Measurements from ENCODE around the gene RBKS.

Gene RBKS

DNA sequence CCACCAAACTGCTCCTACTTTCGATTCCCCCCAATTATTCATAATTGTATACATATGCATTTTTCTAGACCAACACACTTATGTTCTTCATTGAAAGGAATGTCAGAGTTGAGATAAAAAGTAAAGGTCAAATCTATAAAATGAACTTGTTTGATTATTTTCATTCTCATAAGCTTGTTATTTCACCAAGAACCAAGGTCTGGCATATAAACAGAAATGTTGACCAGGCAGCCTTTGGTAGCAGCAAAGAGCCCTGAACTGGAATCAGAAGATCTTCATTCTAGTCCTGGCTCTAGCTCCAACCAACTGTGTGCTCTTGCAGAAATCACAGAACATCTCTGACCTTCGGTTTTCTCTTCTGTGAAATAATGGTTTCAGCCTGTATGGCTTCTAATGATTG lies 42.9 kb downstream of the RBKS start:
- DNase-seq (ENCODE audit: low spot score), result no peak
- TF ChIP-seq, protein P1, sequence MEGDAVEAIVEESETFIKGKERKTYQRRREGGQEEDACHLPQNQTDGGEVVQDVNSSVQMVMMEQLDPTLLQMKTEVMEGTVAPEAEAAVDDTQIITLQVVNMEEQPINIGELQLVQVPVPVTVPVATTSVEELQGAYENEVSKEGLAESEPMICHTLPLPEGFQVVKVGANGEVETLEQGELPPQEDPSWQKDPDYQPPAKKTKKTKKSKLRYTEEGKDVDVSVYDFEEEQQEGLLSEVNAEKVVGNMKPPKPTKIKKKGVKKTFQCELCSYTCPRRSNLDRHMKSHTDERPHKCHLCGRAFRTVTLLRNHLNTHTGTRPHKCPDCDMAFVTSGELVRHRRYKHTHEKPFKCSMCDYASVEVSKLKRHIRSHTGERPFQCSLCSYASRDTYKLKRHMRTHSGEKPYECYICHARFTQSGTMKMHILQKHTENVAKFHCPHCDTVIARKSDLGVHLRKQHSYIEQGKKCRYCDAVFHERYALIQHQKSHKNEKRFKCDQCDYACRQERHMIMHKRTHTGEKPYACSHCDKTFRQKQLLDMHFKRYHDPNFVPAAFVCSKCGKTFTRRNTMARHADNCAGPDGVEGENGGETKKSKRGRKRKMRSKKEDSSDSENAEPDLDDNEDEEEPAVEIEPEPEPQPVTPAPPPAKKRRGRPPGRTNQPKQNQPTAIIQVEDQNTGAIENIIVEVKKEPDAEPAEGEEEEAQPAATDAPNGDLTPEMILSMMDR (IDR thresholded peaks at IDR 0.05; ENCODE audit: extremely low read depth, missing control alignments), result no peak

DNA sequence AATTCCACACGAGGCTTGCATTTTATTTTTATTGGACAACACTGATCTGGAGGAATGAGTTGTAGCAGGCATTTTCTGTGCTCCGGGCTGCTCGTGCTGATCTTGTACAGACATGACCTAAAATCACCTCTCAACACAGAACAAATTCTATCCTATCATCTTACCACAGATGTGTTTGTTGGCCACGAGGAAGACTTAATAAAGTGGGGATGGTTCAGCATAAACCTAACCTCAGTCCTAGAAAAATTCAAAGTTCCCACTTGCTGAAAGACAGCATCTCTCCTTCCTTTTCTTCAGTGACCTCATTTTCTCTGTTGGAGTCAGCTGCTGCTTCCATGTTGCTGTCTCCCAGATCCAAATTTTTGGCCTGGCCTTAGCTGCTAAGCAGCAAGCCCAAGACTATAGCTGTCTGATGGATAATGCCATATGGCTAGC lies 45.3 kb downstream of the RBKS start:
- TF ChIP-seq, protein P1 (IDR thresholded peaks at IDR 0.05; ENCODE audit: extremely low read depth, missing control alignments), result no peak
- DNase-seq (ENCODE audit: low spot score), result no peak

DNA sequence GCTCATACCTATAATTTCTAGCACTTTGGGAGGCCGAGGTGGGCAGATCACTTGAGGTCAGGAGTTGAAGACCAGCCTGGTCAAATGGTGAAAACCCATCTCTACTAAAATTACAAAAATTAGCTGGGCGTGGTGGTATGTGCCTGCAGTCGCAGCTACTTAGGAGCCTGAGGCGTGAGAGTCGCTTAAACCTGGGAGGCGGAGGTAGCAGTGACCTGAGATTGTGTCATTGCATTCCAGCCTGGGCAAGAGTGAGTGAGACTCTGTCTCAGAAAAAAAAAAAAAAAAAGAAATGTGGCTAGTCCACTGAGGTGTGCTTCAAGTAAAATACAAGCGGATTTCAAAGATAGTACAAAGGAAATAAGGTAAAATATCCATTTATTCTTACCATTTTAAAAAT lies 46.2 kb downstream of the RBKS start:
- no peak for DNase-seq (ENCODE audit: low spot score)
- TF ChIP-seq, protein P1 (IDR thresholded peaks at IDR 0.05; ENCODE audit: extremely low read depth, missing control alignments), result no peak

DNA sequence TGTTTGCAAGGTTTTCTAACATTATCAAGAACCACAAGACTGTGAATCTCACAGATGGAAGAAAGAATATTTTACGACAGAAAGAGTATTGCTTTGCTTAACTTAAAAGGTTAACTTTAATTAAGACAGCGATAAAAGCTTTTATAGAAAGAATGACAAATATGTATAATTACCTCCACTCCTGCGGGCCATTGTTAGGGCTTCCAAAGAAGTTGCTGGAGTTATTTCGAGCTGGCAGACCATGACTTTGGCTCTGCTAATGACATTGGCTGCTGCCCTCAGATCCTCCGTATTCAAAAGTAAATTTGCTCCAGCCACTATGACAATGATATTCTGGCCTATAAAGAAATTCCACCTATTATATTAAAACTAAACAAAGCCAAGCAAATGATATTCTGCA lies 47.3 kb downstream of the RBKS start:
- no peak for DNase-seq (ENCODE audit: low spot score)
- TF ChIP-seq, protein P1 (IDR thresholded peaks at IDR 0.05; ENCODE audit: extremely low read depth, missing control alignments), result no peak

DNA sequence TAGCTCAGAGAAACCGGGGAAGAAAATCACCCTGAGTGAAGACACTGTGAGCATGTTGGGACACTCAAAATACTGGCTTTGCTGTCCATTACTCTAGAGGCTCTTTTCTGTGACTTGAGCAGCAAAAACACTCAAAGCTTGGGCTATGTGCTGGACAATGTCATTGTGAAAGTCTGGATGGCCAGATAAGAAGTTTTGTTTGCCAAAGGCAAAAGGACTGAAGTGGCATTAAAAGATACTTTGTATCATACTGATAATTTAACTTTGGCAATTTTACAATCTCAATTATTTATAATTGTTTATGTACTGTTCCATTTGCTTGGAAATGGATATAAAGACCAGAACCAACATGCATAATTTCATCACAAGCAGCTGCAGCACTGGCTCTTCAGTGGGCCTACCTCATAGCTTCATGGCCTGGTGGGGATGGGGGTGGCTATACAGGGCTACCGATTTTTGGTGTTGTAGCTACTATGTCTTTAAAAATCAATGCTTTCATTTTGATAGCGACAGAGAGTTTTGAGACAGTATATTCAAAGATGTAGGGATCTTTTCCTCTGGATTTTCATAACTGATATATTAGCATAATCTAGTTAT lies 51.1 kb downstream of the RBKS start:
- no peak for DNase-seq (ENCODE audit: low spot score)
- TF ChIP-seq, protein P1 (IDR thresholded peaks at IDR 0.05; ENCODE audit: extremely low read depth, missing control alignments), result no peak

DNA sequence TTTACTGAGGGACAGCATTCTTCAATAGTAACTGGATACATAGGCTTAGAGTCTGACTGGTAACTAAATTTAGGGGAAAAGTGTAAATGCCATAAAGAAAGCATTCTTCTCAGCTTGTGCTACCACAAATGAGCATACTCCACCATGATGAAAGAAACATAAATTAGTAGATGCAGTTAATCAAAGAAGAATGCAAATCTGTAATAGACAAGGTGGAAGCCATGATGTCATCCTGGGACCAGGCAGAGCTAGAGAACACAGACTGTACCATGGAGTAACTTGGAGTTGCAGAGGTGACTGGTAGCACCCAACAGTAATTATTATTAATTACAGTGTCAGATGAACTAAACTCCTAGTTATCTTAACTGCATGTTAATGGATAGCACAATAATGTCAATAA lies 51.7 kb downstream of the RBKS start:
- TF ChIP-seq, protein P1 (IDR thresholded peaks at IDR 0.05; ENCODE audit: extremely low read depth, missing control alignments), result no peak
- DNase-seq (ENCODE audit: low spot score), result no peak

DNA sequence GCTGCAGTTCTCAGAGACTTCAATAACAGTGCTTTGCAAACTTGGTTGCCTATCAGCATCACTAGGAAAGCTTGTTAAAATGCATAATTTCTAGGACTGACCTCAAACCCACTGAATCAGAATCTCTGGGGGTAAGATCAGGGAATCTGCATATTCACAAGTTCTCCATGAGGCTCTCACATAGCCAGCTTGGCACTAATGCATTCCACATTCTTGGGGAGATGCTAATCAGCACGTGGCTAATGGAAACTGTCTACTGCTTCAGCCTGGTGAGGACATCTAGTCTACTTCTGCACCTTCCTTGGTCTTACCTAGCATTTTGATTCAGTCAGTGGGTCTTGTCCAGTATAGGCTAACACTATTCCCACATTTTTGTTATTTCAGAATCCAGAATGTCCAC lies 56.3 kb downstream of the RBKS start:
- TF ChIP-seq, protein P1 (IDR thresholded peaks at IDR 0.05; ENCODE audit: extremely low read depth, missing control alignments), result no peak
- no peak for DNase-seq (ENCODE audit: low spot score)

Measured in GM20000 (cell line).